Measurements from ENCODE around the gene RIMBP3B.
"Not testable (repeated sequence)": the region's sequence is repeated elsewhere in the genome, so short reads cannot be mapped to it uniquely, and the experiment has no call there.

Gene RIMBP3B

GRCh38 chr22:21417227-21417746, 33.7 kb downstream of the RIMBP3B start, which contains the start of gene HIC2:
TSS of gene HIC2 (plus strand) at chr22:21417371. CDS start at chr22:21442832, 25,461 bp downstream.
- H3K9me3 ChIP-seq (ENCODE audit: control insufficient read depth, low read length); H3K27me3 ChIP-seq (ENCODE audit: control insufficient read depth, insufficient read depth, low read length, poor library complexity, severe bottlenecking); H3K27ac ChIP-seq (ENCODE audit: insufficient read depth, low read depth, low read length, poor library complexity, severe bottlenecking); H3K4me1 ChIP-seq (ENCODE audit: control insufficient read depth, insufficient read depth, low read length); H3K36me3 ChIP-seq (ENCODE audit: control insufficient read depth, insufficient read depth, low read length): not testable (repeated sequence)
- H3K4me3 ChIP-seq (ENCODE audit: insufficient read depth, low read depth, low read length), result peak within 1 kb of the TSS; percentile 38
- WGBS, 2 experiments, result 0% methylated on average over 5 to 13 of the region's 81 CpGs

- not testable (repeated sequence) for H3K9me3 ChIP-seq (ENCODE audit: control insufficient read depth, low read length); H3K27me3 ChIP-seq (ENCODE audit: control insufficient read depth, insufficient read depth, low read length, poor library complexity, severe bottlenecking); H3K36me3 ChIP-seq (ENCODE audit: control insufficient read depth, insufficient read depth, low read length); H3K27ac ChIP-seq (ENCODE audit: insufficient read depth, low read depth, low read length, poor library complexity, severe bottlenecking); H3K4me1 ChIP-seq (ENCODE audit: control insufficient read depth, insufficient read depth, low read length)
- H3K4me3 ChIP-seq (ENCODE audit: insufficient read depth, low read depth, low read length), result peak overlapping the region; percentile 38
- WGBS, 2 experiments, result 0% methylated on average over 13 of the region's 33 CpGs
Measured at GRCh38 chr22:21417853-21418252, 34.3 kb downstream of the RIMBP3B start.

- not testable (repeated sequence) for H3K27ac ChIP-seq (ENCODE audit: insufficient read depth, low read depth, low read length, poor library complexity, severe bottlenecking); H3K4me3 ChIP-seq (ENCODE audit: insufficient read depth, low read depth, low read length); H3K36me3 ChIP-seq (ENCODE audit: control insufficient read depth, insufficient read depth, low read length); H3K9me3 ChIP-seq (ENCODE audit: control insufficient read depth, low read length); H3K27me3 ChIP-seq (ENCODE audit: control insufficient read depth, insufficient read depth, low read length, poor library complexity, severe bottlenecking); H3K4me1 ChIP-seq (ENCODE audit: control insufficient read depth, insufficient read depth, low read length)
- 62 to 78% methylated on average over 4 of the region's 15 CpGs for WGBS, 2 experiments
Measured at GRCh38 chr22:21418974-21419638, 35.6 kb downstream of the RIMBP3B start.

DNA sequence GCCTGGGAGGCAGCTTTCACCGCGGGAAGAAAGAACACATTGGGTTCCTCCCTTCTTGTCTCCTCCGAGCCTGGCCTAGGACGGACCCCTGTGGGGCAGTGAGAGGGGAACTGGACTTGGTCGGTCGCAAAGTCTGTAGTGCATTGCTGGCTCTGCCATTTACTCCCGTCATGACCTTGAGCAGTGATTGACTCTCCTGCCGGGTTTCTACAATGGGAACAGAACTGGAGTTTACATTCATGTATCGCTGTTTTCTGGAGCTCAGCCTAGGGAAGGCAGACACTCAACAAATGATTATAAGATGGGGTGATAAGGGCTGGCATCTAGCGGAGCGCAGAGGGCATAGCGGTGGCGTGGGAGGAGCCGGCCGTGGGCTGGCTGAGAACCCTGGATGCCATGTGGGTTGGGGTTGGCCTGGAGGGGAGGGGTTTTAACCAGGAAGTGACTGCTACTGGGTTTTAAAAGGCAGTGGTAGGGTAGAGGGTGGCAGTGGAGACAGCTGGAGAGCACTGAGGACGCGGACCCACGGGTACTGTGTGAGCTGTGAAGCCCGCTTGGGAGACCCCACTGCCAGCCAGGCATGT, 36.7 kb downstream of the RIMBP3B start:
- not testable (repeated sequence) for H3K4me1 ChIP-seq (ENCODE audit: control insufficient read depth, insufficient read depth, low read length); H3K27me3 ChIP-seq (ENCODE audit: control insufficient read depth, insufficient read depth, low read length, poor library complexity, severe bottlenecking); H3K9me3 ChIP-seq (ENCODE audit: control insufficient read depth, low read length); H3K27ac ChIP-seq (ENCODE audit: insufficient read depth, low read depth, low read length, poor library complexity, severe bottlenecking); H3K4me3 ChIP-seq (ENCODE audit: insufficient read depth, low read depth, low read length); H3K36me3 ChIP-seq (ENCODE audit: control insufficient read depth, insufficient read depth, low read length)
- 2% methylated on average over 5 of the region's 19 CpGs for WGBS, 2 experiments

DNA sequence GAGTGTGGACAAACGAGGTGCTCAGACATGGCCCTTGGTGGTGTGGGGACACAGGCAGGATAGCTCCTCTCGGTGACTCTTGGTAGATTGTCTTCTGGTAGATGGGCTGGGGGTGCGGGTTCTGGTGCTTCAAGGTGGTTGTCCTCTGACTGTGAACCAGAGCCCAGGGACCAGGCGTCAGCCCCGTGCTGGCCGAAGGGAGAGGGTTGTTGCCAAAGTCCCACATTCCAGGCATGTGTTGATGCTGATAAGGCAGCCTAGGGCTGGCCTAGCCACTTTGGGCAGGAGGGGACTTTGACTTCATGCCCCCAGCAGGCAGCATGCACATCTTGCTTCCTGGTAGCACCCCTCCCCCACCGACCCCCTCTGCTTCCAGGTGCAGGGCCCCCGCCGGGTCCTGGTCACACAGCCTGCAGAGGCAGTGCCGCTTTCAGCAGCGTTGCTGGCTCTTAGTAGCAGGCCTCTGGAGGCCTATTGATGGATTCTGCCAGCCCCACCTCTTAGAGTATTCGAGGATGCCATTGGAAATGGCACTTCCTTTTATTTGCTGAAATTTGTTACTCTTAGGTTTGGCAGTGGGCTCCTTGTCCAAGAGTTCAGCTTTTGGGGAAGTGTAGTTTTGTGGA, 40.6 kb downstream of the RIMBP3B start:
- H3K4me3 ChIP-seq (ENCODE audit: insufficient read depth, low read depth, low read length); H3K9me3 ChIP-seq (ENCODE audit: control insufficient read depth, low read length); H3K27ac ChIP-seq (ENCODE audit: insufficient read depth, low read depth, low read length, poor library complexity, severe bottlenecking); H3K36me3 ChIP-seq (ENCODE audit: control insufficient read depth, insufficient read depth, low read length); H3K27me3 ChIP-seq (ENCODE audit: control insufficient read depth, insufficient read depth, low read length, poor library complexity, severe bottlenecking); H3K4me1 ChIP-seq (ENCODE audit: control insufficient read depth, insufficient read depth, low read length): not testable (repeated sequence)
- WGBS, 2 experiments, result no CpG with 5 or more reads among the region's 12 CpGs

DNA sequence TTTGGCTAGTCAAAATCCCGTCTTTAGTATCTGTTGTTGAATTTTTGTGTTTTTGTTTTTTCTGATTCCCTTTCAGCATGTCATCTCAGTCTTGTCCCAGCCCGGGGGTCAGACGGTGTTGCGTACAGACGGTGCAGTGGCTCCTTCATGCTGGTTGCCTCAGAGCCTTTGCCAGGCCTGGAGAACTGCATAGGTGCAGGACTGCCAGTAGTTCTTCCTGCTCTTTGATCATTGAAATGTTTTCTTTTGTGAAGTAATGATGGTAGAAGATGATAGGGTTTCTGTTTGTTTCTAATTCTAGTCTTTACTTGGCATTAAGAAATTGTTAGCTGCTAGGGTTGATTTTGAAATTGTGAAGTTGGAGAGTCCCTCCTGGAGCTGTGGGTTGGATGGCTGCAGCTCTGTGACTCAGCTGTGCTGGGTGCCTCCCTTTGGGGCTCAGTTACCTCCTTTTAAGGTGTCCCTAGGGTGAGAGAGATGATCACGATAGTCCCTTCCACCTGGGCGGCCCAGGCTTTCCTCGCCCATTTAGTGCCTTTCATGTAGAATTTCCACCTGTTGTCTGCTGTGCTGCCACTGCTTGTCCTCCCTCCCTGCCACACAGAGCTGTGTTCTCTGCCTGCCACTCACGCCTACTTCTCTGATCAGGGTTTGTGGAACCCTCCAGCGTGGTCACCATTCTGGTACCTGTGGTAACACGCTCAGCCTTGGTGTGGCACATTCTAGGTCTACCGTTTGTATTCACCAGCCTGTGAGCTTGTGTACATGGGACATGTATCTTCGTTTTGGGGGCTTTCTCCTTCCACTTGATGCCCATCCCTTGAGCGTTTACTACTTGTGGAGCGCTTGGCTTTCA, 51.1 kb downstream of the RIMBP3B start:
- not testable (repeated sequence) for H3K9me3 ChIP-seq (ENCODE audit: control insufficient read depth, low read length); H3K4me3 ChIP-seq (ENCODE audit: insufficient read depth, low read depth, low read length); H3K36me3 ChIP-seq (ENCODE audit: control insufficient read depth, insufficient read depth, low read length); H3K4me1 ChIP-seq (ENCODE audit: control insufficient read depth, insufficient read depth, low read length); H3K27ac ChIP-seq (ENCODE audit: insufficient read depth, low read depth, low read length, poor library complexity, severe bottlenecking); H3K27me3 ChIP-seq (ENCODE audit: control insufficient read depth, insufficient read depth, low read length, poor library complexity, severe bottlenecking)
- WGBS, 2 experiments, result no CpG with 5 or more reads among the region's 15 CpGs

DNA sequence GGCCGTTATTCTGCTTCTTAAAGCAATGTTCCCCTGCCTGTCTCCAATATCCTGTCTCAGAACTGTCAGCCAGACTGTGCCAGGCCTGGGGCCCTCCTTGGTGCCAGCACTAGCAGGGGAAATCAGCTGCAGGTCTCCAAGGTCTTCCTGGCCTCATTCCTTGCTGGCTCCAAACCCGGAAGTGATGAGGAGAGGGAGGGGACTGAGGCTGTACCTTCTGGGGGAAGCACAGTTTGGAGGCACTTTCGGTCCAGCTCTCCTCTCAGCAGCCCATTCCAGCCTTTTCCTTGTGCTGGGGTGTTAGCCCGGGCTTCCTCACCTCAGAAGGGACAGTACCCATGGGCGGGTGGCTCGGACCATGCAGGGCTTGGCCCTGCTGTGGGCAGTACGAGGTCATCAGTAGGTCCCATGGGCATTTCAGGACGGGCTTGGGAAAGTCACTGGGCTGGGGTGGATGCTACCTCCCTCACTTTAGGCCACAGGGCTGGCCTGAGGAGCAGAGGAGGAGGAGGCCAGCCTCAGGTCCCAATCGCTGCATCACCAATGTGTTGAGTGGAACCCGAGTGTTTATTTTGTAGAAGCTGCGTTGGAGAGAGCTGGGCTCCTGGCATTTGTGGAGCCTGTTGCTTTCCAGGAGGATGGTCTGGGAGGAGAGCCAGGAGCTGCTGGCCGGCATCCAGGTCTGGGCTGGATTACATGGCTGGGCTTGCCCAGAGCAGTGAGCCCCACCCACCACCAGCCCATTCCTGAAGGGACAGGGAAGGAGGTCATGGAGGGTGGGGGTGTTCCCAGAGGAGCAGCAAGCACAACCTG, 52.7 kb downstream of the RIMBP3B start:
- H3K4me1 ChIP-seq (ENCODE audit: control insufficient read depth, insufficient read depth, low read length); H3K4me3 ChIP-seq (ENCODE audit: insufficient read depth, low read depth, low read length); H3K27me3 ChIP-seq (ENCODE audit: control insufficient read depth, insufficient read depth, low read length, poor library complexity, severe bottlenecking); H3K27ac ChIP-seq (ENCODE audit: insufficient read depth, low read depth, low read length, poor library complexity, severe bottlenecking); H3K36me3 ChIP-seq (ENCODE audit: control insufficient read depth, insufficient read depth, low read length); H3K9me3 ChIP-seq (ENCODE audit: control insufficient read depth, low read length): not testable (repeated sequence)
- WGBS, 2 experiments, result 92% methylated on average over 3 to 4 of the region's 12 CpGs

DNA sequence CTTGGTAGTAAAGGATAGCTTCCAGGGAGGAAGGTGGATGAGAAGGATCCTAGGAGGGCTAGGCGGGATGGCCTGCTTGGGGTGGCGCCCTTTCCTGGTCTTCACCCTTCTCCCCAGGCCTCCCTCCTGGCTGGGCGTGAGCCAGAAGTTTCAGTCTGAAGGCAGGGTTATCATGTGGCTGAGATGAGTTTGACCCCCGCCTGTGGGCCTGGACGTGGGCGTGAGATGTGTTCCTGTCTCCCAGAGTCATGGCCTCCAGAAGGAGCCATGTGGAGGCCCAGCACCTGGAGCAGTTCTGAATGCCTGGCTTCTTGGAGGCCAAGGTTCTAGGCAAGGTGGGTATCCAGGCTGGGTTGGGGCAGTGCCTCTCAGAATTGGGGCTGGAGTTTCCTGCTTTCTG, 54.5 kb downstream of the RIMBP3B start:
- WGBS, 2 experiments, result 90 to 95% methylated on average over 3 of the region's 6 CpGs
- H3K4me3 ChIP-seq (ENCODE audit: insufficient read depth, low read depth, low read length); H3K27ac ChIP-seq (ENCODE audit: insufficient read depth, low read depth, low read length, poor library complexity, severe bottlenecking); H3K9me3 ChIP-seq (ENCODE audit: control insufficient read depth, low read length); H3K36me3 ChIP-seq (ENCODE audit: control insufficient read depth, insufficient read depth, low read length); H3K27me3 ChIP-seq (ENCODE audit: control insufficient read depth, insufficient read depth, low read length, poor library complexity, severe bottlenecking); H3K4me1 ChIP-seq (ENCODE audit: control insufficient read depth, insufficient read depth, low read length): not testable (repeated sequence)
